Neural cell (in vitro differentiated cells): Measurements from ENCODE around the gene LONRF2. TPM values are rescaled to one million over a fixed set of nuclear protein-coding genes. Genes with fewer than 3 reads are reported as not detected.

Experiments used
- H2AFZ ChIP-seq: fragments of 200-600, 300-800 bp; sonication (generic), shearing (Covaris generic); 2 replicates; pipeline ENCODE4 v1.6.0; 2014; ENCODE audit warnings: low read depth, mild to moderate bottlenecking, antibody characterized with exemption, low read length, moderate library complexity
- H3F3A ChIP-seq: fragments of 200-600 bp; shearing (Covaris generic); 2 replicates; pipeline ENCODE4 v1.6.1; 2016; ENCODE audit warnings: mild to moderate bottlenecking, moderate library complexity, mixed read lengths, antibody characterized with exemption, low read length; ENCODE audit not compliant: insufficient read depth, poor library complexity, severe bottlenecking
- H3K27ac ChIP-seq: fragments of 200-600, 300-800 bp; sonication (generic), shearing (Covaris generic); 2 replicates; pipeline ENCODE4 v1.5.1; 2014; ENCODE audit warnings: mild to moderate bottlenecking, low read length, moderate library complexity
- H3K27me3 ChIP-seq: fragments of 300-800, 200-600 bp; sonication (generic), shearing (Covaris generic); 2 replicates; pipeline ENCODE4 v1.6.0; 2014; ENCODE audit warnings: mild to moderate bottlenecking, low read depth, low read length, moderate library complexity; ENCODE audit not compliant: insufficient read depth
- H3K36me3 ChIP-seq: fragments of 300-800, 200-600 bp; sonication (generic), shearing (Covaris generic); 2 replicates; pipeline ENCODE4 v1.5.1; 2014; ENCODE audit warnings: mild to moderate bottlenecking, antibody characterized with exemption, low read length, moderate library complexity; ENCODE audit not compliant: insufficient read depth
- H3K4me2 ChIP-seq: fragments of 300-800, 200-600 bp; sonication (generic), shearing (Covaris generic); 2 replicates; pipeline ENCODE4 v1.6.0; 2014; ENCODE audit warnings: mild to moderate bottlenecking, low read length
- H3K4me3 ChIP-seq: fragments of 300-800, 200-600 bp; sonication (generic), shearing (Covaris generic); 2 replicates; pipeline ENCODE4 v1.5.1; 2014; ENCODE audit warnings: mild to moderate bottlenecking, low read length, moderate library complexity
- H3K79me2 ChIP-seq: fragments of 200-600 bp; shearing (Covaris generic); replicated peaks from 2 replicates; pipeline ENCODE4 v1.6.0; 2014; ENCODE audit warnings: mild to moderate bottlenecking, low read length, moderate library complexity; ENCODE audit not compliant: insufficient read depth
- H3K9ac ChIP-seq: fragments of 300-800, 200-600 bp; sonication (generic), shearing (Covaris generic); 2 replicates; pipeline ENCODE4 v1.6.1; 2016; ENCODE audit warnings: mild to moderate bottlenecking, low read length, mixed read lengths
- H3K9me2 ChIP-seq: fragments of 200-600 bp; shearing (Covaris generic); 2 replicates; pipeline ENCODE4 v1.6.1; 2016; ENCODE audit warnings: mild to moderate bottlenecking, low read length, mixed read lengths; ENCODE audit not compliant: insufficient read depth
- H3K9me3 ChIP-seq: fragments of 200-600, 300-800 bp; sonication (generic), shearing (Covaris generic); 2 replicates; pipeline ENCODE4 v1.6.1; 2016; ENCODE audit warnings: mild to moderate bottlenecking, mixed run types, low read length, moderate library complexity, mixed read lengths
- H4K20me1 ChIP-seq: fragments of 200-600 bp; shearing (Covaris generic); 2 replicates; pipeline ENCODE4 v1.6.1; 2016; ENCODE audit warnings: mild to moderate bottlenecking, mixed run types; ENCODE audit not compliant: insufficient read depth
- EP300 ChIP-seq: fragments of 450-650 bp; conservative IDR thresholded peaks from 2 replicates; pipeline ENCODE4 v1.6.1; 2014; ENCODE audit warnings: antibody characterized with exemption, mild to moderate bottlenecking, moderate library complexity; ENCODE audit not compliant: poor library complexity, severe bottlenecking
- EZH2 ChIP-seq: fragments of 200-600, 300-800 bp; shearing (Covaris generic), sonication (generic); IDR thresholded peaks from 2 replicates; pipeline ENCODE4 v1.6.1; 2014; ENCODE audit warnings: antibody characterized with exemption, low read length, borderline replicate concordance, mild to moderate bottlenecking; ENCODE audit not compliant: insufficient read depth, poor library complexity, severe bottlenecking
- MXI1 ChIP-seq: fragments of 450-650 bp; conservative IDR thresholded peaks from 2 replicates; pipeline ENCODE4 v1.6.1; 2014; ENCODE audit warnings: antibody characterized with exemption, mild to moderate bottlenecking; ENCODE audit not compliant: poor library complexity, severe bottlenecking
- POLR2AphosphoS5 ChIP-seq: IDR thresholded peaks from 2 replicates; pipeline ENCODE4 v1.6.1; 2012
- RAD21 ChIP-seq: fragments of 450-650 bp; conservative IDR thresholded peaks from 2 replicates; pipeline ENCODE4 v1.6.1; 2014; ENCODE audit warnings: antibody characterized with exemption, mild to moderate bottlenecking, moderate library complexity
- SMC3 ChIP-seq: fragments of 450-650 bp; conservative IDR thresholded peaks from 2 replicates; pipeline ENCODE4 v1.6.1; 2014; ENCODE audit warnings: antibody characterized with exemption, mild to moderate bottlenecking, moderate library complexity; ENCODE audit not compliant: poor library complexity
- TAF1 ChIP-seq: IDR thresholded peaks from 2 replicates; pipeline ENCODE4 v1.6.1; 2012; ENCODE audit warnings: low read depth
- polyA plus RNA-seq: library from polyadenylated mRNA; depleted of rRNA; stranded (reverse); fragments of >200 nt; gene quantifications from 2 replicates; pipeline ENCODE4 v1.2.3, GENCODE V29; 2014
- TF ChIP-seq, protein P1 (sequence below): IDR thresholded peaks from 2 replicates; pipeline ENCODE4 v1.6.1; 2012; ENCODE audit warnings: borderline replicate concordance

LONRF2 gene
- polyA plus RNA-seq, 1 donor from 2014 or later: 20.7 TPM

DNA sequence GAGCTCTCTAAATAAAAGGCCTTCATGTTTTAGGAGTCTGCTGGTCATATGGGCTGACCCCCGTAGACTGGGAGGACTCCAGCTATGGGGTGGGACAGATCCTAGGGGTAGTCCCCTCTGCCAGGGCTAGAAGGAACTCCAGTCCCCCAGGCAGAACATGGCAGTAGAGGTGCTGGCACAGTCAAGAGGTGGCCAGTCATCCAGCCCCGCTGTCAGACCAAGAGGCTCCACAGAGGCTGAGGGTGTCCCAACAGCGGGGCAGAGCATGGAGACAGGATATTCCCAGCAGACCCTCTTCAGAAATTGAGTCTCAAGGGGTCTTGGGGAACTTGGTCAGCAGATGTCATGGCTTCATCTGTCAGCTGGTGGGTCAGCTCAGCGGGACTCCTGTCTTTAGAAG is 76.6 kb downstream of the LONRF2 start:
- Histone ChIP-seq H3K27ac (no peak overlapping the region), H3K27me3 (no peaks in the 10 kb centered on the region), H3K9me2 (no peaks in the 10 kb centered on the region), H4K20me1 (no peaks in the 10 kb centered on the region), H3K9ac (no peak overlapping the region), H3K79me2 (no peaks in the 10 kb centered on the region), H2AFZ (no peak overlapping the region), H3K4me2 (no peak overlapping the region), H3F3A (no peaks in the 10 kb centered on the region), H3K4me3 (no peak overlapping the region), H3K36me3 (no peaks in the 10 kb centered on the region), H3K9me3 (no peaks in the 10 kb centered on the region)
- TF ChIP-seq RAD21: no peak
- TF ChIP-seq EZH2: no peak
- no peak for TF ChIP-seq TAF1
- no peak for TF ChIP-seq POLR2AphosphoS5
- TF ChIP-seq SMC3: no peak

DNA sequence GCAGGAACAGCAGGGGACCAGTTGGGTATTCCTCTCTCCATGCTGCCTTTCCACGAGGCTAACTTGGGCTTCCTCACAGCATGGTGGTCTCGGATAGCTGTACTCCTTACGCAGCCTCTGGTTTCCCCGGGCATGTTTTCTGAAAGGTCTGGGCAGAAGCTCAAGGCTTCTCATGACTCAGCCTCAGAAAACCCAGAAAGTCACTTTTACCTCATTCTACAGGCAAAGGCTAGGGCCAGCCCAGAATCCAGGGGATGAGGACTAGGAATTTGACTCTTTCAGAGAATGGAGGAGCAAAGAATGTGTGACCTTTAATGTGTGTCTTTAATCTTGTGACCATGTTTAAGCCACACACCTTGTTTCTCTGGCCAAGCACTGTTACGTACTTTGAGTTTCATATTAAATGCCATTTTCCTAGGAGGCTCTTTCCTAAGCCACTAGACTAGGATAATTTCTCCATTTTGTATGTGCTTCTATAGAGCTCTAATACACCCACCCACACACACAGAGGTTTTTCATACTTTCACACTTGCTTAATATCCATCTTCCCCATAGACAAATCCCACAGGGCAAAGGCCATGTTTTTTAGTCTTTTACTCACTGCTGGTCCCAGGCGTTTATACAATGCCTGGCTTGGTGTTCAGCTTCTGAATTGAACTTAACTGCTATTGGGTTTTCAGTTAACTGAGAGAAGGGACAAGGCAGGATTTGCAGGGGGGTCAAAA is 77.3 kb downstream of the LONRF2 start:
- Histone ChIP-seq H3K9ac (no peak overlapping the region), H3K9me3 (no peaks in the 10 kb centered on the region), H3K27ac (no peak overlapping the region), H3K4me3 (no peak overlapping the region), H3F3A (no peaks in the 10 kb centered on the region), H3K9me2 (no peaks in the 10 kb centered on the region), H3K36me3 (no peaks in the 10 kb centered on the region), H2AFZ (no peak overlapping the region), H3K27me3 (no peaks in the 10 kb centered on the region), H3K4me2 (no peak overlapping the region), H4K20me1 (no peaks in the 10 kb centered on the region), H3K79me2 (no peaks in the 10 kb centered on the region)
- TF ChIP-seq RAD21 (no peak), POLR2AphosphoS5 (no peak), MXI1 (no peak)
- TF ChIP-seq, protein P1, sequence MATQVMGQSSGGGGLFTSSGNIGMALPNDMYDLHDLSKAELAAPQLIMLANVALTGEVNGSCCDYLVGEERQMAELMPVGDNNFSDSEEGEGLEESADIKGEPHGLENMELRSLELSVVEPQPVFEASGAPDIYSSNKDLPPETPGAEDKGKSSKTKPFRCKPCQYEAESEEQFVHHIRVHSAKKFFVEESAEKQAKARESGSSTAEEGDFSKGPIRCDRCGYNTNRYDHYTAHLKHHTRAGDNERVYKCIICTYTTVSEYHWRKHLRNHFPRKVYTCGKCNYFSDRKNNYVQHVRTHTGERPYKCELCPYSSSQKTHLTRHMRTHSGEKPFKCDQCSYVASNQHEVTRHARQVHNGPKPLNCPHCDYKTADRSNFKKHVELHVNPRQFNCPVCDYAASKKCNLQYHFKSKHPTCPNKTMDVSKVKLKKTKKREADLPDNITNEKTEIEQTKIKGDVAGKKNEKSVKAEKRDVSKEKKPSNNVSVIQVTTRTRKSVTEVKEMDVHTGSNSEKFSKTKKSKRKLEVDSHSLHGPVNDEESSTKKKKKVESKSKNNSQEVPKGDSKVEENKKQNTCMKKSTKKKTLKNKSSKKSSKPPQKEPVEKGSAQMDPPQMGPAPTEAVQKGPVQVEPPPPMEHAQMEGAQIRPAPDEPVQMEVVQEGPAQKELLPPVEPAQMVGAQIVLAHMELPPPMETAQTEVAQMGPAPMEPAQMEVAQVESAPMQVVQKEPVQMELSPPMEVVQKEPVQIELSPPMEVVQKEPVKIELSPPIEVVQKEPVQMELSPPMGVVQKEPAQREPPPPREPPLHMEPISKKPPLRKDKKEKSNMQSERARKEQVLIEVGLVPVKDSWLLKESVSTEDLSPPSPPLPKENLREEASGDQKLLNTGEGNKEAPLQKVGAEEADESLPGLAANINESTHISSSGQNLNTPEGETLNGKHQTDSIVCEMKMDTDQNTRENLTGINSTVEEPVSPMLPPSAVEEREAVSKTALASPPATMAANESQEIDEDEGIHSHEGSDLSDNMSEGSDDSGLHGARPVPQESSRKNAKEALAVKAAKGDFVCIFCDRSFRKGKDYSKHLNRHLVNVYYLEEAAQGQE: no peak

DNA sequence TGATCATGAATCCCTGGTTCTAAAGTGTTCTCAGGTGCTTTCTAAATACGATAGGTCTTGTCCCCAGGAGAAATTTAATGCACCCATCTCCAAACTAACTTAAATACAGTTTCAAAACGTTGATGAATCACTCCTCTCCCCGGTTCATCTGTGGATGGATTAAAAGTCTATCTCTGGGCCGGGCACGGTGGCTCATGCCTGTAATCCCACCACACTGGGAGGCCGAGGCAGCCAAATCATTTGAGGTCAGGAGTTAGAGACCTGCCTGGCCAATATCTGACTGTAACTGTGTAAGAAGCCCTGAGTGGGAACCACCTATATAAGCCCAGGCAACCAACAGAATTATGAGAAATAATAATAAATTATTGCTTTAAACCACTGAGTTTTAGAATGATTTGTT is 78.7 kb downstream of the LONRF2 start:
- Histone ChIP-seq H3K9me3 (no peaks in the 10 kb centered on the region), H2AFZ (no peak overlapping the region), H3F3A (no peaks in the 10 kb centered on the region), H3K79me2 (no peaks in the 10 kb centered on the region), H3K4me2 (no peak overlapping the region), H3K4me3 (no peak overlapping the region), H3K9me2 (no peaks in the 10 kb centered on the region), H3K9ac (no peak overlapping the region), H3K27ac (no peak overlapping the region), H4K20me1 (no peaks in the 10 kb centered on the region), H3K36me3 (no peaks in the 10 kb centered on the region), H3K27me3 (no peaks in the 10 kb centered on the region)
- TF ChIP-seq POLR2AphosphoS5 (no peak), SMC3 (no peak), EP300 (no peak), TAF1 (no peak), MXI1 (no peak), RAD21 (no peak), EZH2 (no peak)
- TF ChIP-seq, protein P1: no peak
